Skeletal muscle satellite cell (primary cell): Measurements from ENCODE around the gene CNPY1.
A peak's percentile ranks its signal among the peaks of the same experiment; 100 is the strongest.

Experiments used
- H3K27me3 ChIP-seq: 2 replicates; pipeline ENCODE4 v1.7.0; 2013; ENCODE audit warnings: low read length; ENCODE audit not compliant: control insufficient read depth, insufficient read depth
- H3K36me3 ChIP-seq: 2 replicates; pipeline ENCODE4 v1.7.0; 2013; ENCODE audit warnings: mild to moderate bottlenecking, control low read depth, low read length; ENCODE audit not compliant: insufficient read depth
- H3K4me1 ChIP-seq: 2 replicates; pipeline ENCODE4 v1.7.0; 2013; ENCODE audit warnings: low read length; ENCODE audit not compliant: control insufficient read depth, insufficient read depth
- H3K4me2 ChIP-seq: 2 replicates; pipeline ENCODE4 v1.7.0; 2013; ENCODE audit warnings: mild to moderate bottlenecking, low read length
- H3K4me3 ChIP-seq: 2 replicates; pipeline ENCODE4 v1.7.0; 2013; ENCODE audit warnings: low read length
- H3K9ac ChIP-seq: 2 replicates; pipeline ENCODE4 v1.7.0; 2013; ENCODE audit warnings: mild to moderate bottlenecking, low read depth, low read length, moderate library complexity
- H3K9me3 ChIP-seq: replicated peaks from 2 replicates; pipeline ENCODE4 v1.7.0; 2013; ENCODE audit warnings: mild to moderate bottlenecking, control low read depth, low read length

CNPY1 gene

DNA sequence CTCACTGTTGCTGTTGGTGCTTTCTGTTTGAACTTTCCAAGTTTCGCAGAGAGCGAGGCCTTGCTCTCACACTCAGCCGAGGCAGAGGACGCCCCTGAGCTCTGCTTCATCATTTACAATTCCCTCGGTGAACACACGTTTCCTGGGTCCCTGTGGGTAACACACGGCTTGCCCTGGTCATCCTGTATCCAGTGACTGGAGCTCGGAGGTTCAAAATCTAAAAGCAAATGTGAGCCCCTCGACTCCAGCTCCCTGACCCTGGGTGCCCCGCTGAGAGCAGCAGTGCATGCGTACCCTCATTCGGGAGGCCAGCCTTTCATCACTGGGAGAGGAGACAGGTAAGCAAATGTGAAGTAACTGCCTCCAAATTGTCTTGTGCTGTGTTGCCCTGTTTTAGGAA, 5.8 kb downstream of the CNPY1 start:
- peaks cover 10% of the 10 kb centered on the region for H3K27me3 ChIP-seq

DNA sequence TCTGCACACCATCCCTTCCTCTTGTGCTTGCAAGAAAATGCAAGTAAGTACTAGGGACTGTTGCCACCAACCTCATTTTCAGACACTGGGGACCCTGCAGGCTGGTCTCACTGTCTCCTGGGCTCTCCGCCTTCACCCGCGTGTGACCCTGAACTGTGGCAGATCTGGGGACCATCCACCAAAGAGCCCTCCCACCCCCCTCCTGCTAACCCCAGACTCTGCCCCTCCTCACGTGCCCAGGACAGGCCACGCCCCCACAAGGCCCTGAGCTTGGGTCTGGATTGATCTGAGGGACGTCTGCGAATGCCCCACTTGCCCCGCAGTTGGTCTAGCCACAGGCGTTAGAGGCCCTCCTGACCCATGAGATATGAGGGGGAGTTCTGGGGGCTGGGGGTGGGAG, 8.1 kb downstream of the CNPY1 start:
- Histone ChIP-seq H3K9me3 (no peaks in the 10 kb centered on the region), H3K27me3 (peaks cover 32% of the 10 kb centered on the region), H3K9ac (no peak overlapping the region), H3K36me3 (no peaks in the 10 kb centered on the region), H3K4me3 (no peak overlapping the region), H3K4me2 (no peak overlapping the region), H3K4me1 (peaks cover 2% of the 10 kb centered on the region)

More for the DNA sequence above, 5.8 kb downstream of the CNPY1 start:
- H3K4me3 ChIP-seq = no peak overlapping the region
- H3K9ac ChIP-seq = no peak overlapping the region
- no peaks in the 10 kb centered on the region for H3K36me3 ChIP-seq
- no peak overlapping the region for H3K4me2 ChIP-seq
- H3K9me3 ChIP-seq = no peaks in the 10 kb centered on the region
- no peaks in the 10 kb centered on the region for H3K4me1 ChIP-seq

- Histone ChIP-seq H3K4me1 (peaks cover 2% of the 10 kb centered on the region), H3K27me3 (peaks cover 49% of the 10 kb centered on the region), H3K4me2 (no peak overlapping the region), H3K36me3 (no peaks in the 10 kb centered on the region), H3K4me3 (no peak overlapping the region), H3K9me3 (no peaks in the 10 kb centered on the region), H3K9ac (no peak overlapping the region)
Measured at GRCh38 chr7:155536451-155536850, 9.9 kb downstream of the CNPY1 start.

GRCh38 chr7:155534691-155535090, 11.7 kb downstream of the CNPY1 start:
- Histone ChIP-seq H3K36me3 (no peaks in the 10 kb centered on the region), H3K27me3 (peaks cover 54% of the 10 kb centered on the region), H3K9me3 (no peaks in the 10 kb centered on the region), H3K9ac (no peak overlapping the region), H3K4me3 (no peak overlapping the region), H3K4me2 (no peak overlapping the region), H3K4me1 (peaks cover 2% of the 10 kb centered on the region)

DNA sequence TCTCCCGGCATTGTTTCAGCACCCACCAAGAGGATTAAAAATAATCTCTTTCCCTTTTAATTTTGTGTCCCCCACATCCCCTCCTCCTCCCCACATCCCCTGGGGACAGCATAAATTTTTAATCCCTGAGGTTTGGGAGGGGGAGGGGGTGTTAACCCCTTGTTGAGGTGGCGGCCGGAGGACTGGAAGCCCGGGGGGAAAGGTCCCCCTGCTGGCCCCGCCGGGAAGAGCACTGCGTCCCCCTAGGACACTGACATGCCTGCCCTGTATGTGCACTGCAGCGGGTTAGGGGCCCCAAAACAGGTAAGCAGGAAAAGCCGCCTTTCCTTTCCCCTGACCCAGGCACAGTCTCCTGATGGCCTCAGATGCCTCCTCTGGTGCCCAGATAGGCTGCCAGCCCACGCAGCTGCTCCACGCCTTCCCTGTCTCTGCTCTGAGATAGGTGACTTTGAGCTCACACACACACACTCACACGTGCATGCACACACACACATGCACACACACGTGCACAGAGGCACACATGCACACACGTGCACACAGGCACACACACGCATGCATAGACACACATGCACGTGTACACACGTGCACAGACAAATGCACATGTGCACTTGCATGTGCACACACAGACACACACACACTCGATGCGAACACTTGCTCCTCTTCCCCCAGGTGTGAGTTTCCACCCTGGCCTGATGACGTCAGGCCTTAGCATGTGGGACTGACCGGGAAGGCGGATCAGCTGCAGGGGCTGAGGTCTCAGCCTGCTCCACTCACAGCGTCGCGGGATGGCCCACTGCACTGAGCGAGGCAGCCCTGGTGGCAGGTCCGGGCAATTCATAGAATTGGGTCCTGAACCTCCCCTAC, 12.3 kb downstream of the CNPY1 start:
- Histone ChIP-seq H3K4me2 (peak overlapping the region; percentile 47), H3K36me3 (no peaks in the 10 kb centered on the region), H3K9me3 (no peaks in the 10 kb centered on the region), H3K9ac (no peak overlapping the region), H3K27me3 (peaks cover 50% of the 10 kb centered on the region), H3K4me3 (no peak overlapping the region), H3K4me1 (peaks cover 2% of the 10 kb centered on the region)

- Histone ChIP-seq H3K9ac (no peak overlapping the region), H3K27me3 (peaks cover 50% of the 10 kb centered on the region), H3K36me3 (no peaks in the 10 kb centered on the region), H3K4me1 (peaks cover 2% of the 10 kb centered on the region), H3K4me2 (peak overlapping the region; percentile 47), H3K4me3 (no peak overlapping the region), H3K9me3 (no peaks in the 10 kb centered on the region)
Measured at GRCh38 chr7:155533120-155533826, 13.1 kb downstream of the CNPY1 start.

GRCh38 chr7:155532792-155533119, 13.6 kb downstream of the CNPY1 start:
- Histone ChIP-seq H3K9me3 (no peaks in the 10 kb centered on the region), H3K4me1 (peaks cover 2% of the 10 kb centered on the region), H3K9ac (no peak overlapping the region), H3K36me3 (no peaks in the 10 kb centered on the region), H3K4me3 (no peak overlapping the region), H3K4me2 (peak overlapping the region; percentile 47), H3K27me3 (peaks cover 50% of the 10 kb centered on the region)

- Histone ChIP-seq H3K4me2 (no peak overlapping the region), H3K4me1 (peaks cover 2% of the 10 kb centered on the region), H3K4me3 (no peak overlapping the region), H3K27me3 (peaks cover 50% of the 10 kb centered on the region), H3K9me3 (no peaks in the 10 kb centered on the region), H3K36me3 (no peaks in the 10 kb centered on the region), H3K9ac (no peak overlapping the region)
Measured at GRCh38 chr7:155531681-155532080, 14.7 kb downstream of the CNPY1 start.

GRCh38 chr7:155530601-155531000, 15.8 kb downstream of the CNPY1 start:
- Histone ChIP-seq H3K36me3 (no peaks in the 10 kb centered on the region), H3K9ac (no peak overlapping the region), H3K4me3 (no peak overlapping the region), H3K4me2 (no peak overlapping the region), H3K4me1 (peaks cover 2% of the 10 kb centered on the region), H3K9me3 (no peaks in the 10 kb centered on the region), H3K27me3 (peaks cover 50% of the 10 kb centered on the region)

DNA sequence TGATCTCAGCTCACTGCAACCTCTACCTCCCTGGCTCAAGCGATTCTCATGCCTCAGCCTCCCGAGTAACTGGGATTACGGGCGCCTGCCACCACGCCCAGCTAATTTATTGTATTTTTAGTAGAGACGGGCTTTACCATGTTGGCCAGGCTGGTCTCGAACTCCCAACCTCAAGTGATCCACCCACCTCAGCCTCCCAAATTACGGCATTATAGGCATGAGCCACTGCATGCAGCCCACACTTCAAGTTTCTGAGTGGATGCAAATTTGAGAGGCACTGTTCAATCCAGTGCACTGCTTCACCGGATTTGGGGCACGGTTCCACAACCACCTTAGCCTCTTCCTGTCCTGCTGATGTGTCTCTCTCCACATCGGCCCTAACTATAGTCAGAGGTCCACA, 16.5 kb downstream of the CNPY1 start:
- H3K36me3 ChIP-seq = no peaks in the 10 kb centered on the region
- no peak overlapping the region for H3K9ac ChIP-seq
- peaks cover 2% of the 10 kb centered on the region for H3K4me1 ChIP-seq
- peaks cover 43% of the 10 kb centered on the region for H3K27me3 ChIP-seq
- H3K4me3 ChIP-seq = no peak overlapping the region
- no peak overlapping the region for H3K4me2 ChIP-seq
- H3K9me3 ChIP-seq = no peaks in the 10 kb centered on the region

DNA sequence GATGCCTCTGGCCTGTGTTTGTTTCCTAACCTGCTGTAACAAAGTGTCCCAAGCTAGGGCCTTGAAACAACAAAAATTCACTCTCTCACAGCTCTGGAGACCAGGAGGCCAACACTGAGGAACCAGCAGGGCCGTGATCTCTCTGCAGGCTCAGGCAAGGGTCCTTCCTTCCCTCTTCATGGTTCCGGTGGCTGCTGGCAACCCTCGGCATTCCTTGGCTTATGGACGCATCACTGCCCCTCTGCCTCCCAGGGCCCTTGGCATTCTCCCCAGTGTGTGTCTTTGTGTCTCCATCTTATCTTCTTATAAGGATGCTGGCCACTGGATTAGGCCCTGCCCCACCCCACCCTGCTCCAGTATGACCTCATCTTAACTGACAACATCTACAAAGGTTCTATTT, 17.0 kb downstream of the CNPY1 start:
- no peak overlapping the region for H3K9ac ChIP-seq
- no peak overlapping the region for H3K4me3 ChIP-seq
- peaks cover 39% of the 10 kb centered on the region for H3K27me3 ChIP-seq
- no peaks in the 10 kb centered on the region for H3K36me3 ChIP-seq
- H3K4me2 ChIP-seq = no peak overlapping the region
- H3K9me3 ChIP-seq = no peaks in the 10 kb centered on the region
- peaks cover 2% of the 10 kb centered on the region for H3K4me1 ChIP-seq

GRCh38 chr7:155527664-155528063, 18.7 kb downstream of the CNPY1 start:
- H3K27me3 ChIP-seq = peaks cover 22% of the 10 kb centered on the region

More at GRCh38 chr7:155527664-155528063, 18.7 kb downstream of the CNPY1 start:
- Histone ChIP-seq H3K9ac (no peak overlapping the region), H3K4me2 (no peak overlapping the region), H3K9me3 (no peaks in the 10 kb centered on the region), H3K4me3 (no peak overlapping the region), H3K4me1 (no peaks in the 10 kb centered on the region), H3K36me3 (no peaks in the 10 kb centered on the region)
